Measurements from ENCODE around the gene TOLLIP. TPM values are rescaled to one million over a fixed set of nuclear protein-coding genes. Genes with fewer than 3 reads are reported as not detected.

Gene TOLLIP
- total RNA-seq, 6 experiments from 2014 or later: 41.4 to 53.6 (median 49.0) TPM

DNA sequence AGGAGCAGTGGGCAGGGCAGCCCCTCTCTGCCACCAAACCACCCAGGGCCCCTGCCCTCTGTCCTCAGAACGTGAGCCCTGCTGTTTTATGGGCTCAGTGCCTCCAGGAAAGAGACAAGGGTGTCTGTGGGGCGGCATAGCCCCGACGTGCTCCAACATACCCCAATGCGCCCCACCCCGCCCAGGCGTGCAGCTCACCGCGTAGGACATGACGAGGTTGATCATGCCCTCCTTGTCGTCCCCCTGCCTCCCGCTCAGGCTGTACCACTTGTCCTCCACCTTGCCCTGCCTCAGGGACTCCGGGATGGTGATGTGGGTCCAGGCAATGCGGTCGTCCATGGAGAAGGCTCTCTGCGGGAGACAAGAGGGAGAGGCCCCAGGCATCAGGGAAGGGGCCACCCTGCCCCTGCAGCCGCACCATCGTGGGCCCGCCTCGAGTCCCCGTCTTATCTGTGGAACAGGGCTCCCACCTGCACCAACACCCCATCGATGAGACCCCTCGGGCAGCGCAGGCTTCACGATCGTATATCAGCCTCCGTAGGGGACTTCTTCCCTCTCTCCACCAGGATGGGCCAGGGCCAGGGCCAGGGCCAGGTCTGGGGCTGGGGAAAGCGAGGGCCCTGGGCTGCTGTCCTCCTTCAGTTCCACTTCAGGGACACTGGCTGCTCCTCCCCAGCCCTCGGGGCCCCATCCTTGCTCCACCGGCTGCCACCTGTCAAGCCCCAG is 20.8 kb downstream of the TOLLIP start:
- Mint-ChIP-seq H3K27ac (no peak overlapping the region), H3K36me3 (ENCODE audit: low read depth) (peaks cover 7% of the 10 kb centered on the region; the same call in 1 of the 2 replicates), H3K4me3 (no peak overlapping the region), H3K27me3 (ENCODE audit: insufficient read depth) (peaks cover 2% of the 10 kb centered on the region; the same call in 1 of the 2 replicates), H3K9me3 (no peaks in the 10 kb centered on the region), H3K4me1 (ENCODE audit: low read depth) (no peaks in the 10 kb centered on the region)
- DNase-seq: no peak
- TF ChIP-seq, protein P1, sequence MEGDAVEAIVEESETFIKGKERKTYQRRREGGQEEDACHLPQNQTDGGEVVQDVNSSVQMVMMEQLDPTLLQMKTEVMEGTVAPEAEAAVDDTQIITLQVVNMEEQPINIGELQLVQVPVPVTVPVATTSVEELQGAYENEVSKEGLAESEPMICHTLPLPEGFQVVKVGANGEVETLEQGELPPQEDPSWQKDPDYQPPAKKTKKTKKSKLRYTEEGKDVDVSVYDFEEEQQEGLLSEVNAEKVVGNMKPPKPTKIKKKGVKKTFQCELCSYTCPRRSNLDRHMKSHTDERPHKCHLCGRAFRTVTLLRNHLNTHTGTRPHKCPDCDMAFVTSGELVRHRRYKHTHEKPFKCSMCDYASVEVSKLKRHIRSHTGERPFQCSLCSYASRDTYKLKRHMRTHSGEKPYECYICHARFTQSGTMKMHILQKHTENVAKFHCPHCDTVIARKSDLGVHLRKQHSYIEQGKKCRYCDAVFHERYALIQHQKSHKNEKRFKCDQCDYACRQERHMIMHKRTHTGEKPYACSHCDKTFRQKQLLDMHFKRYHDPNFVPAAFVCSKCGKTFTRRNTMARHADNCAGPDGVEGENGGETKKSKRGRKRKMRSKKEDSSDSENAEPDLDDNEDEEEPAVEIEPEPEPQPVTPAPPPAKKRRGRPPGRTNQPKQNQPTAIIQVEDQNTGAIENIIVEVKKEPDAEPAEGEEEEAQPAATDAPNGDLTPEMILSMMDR (IDR thresholded peaks at IDR 0.05): no peak

DNA sequence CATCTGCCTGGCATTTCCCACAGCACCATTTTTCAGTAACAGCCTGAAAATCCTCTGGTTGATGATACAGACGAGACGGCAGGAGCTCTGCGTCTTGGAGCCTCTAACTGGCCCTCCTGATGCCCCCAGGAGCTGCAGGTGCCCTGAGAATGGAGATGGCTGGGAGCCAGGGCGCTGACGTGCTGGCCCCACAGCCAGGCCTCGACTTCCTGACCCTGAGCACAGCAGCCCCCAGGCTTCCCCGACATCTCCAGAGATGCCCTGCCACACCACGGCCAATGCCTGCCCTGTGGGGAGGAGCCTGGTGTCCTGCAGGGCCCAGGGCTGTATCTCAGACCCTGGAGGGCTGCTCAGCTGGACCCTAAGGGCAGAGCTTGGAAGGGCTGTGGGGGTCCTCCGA is 21.5 kb downstream of the TOLLIP start:
- Mint-ChIP-seq H3K4me1 (ENCODE audit: low read depth) (no peaks in the 10 kb centered on the region), H3K36me3 (ENCODE audit: low read depth) (peaks cover 7% of the 10 kb centered on the region; the same call in 1 of the 2 replicates), H3K9me3 (no peaks in the 10 kb centered on the region)

DNA sequence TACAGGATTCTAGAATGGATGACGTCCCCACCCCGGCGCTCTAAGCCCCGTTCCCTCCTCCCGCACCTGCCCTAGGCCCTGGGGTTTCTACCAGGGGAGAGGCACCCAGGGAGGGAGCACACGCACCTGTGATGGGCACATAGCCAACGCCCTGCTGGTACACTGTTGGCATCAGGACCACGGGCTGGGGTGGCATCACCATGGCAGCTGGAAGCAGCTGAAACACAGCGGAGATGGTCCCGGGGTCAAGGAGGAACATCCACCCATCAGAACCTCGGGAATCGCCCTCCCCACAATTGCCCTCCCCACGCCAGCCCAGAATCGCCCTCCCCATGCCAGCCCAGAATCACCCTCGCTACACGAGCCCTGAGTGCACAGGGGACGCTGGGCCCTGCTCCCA is 23.6 kb downstream of the TOLLIP start:
- TF ChIP-seq, protein P1 (IDR thresholded peaks at IDR 0.05): no peak
- Mint-ChIP-seq H3K4me1 (ENCODE audit: low read depth) (no peaks in the 10 kb centered on the region), H3K27ac (no peak overlapping the region), H3K36me3 (ENCODE audit: low read depth) (peaks cover 7% of the 10 kb centered on the region; the same call in 1 of the 2 replicates), H3K27me3 (ENCODE audit: insufficient read depth) (peaks cover 2% of the 10 kb centered on the region; the same call in 1 of the 2 replicates), H3K4me3 (no peak overlapping the region), H3K9me3 (no peaks in the 10 kb centered on the region)
- DNase-seq: no peak

More for the DNA sequence above, 21.5 kb downstream of the TOLLIP start:
- DNase-seq: no peak
- TF ChIP-seq, protein P1 (IDR thresholded peaks at IDR 0.05): no peak
- Mint-ChIP-seq H3K4me3 (no peak overlapping the region; the same call in 1 of the 2 replicates), H3K27me3 (ENCODE audit: insufficient read depth) (peaks cover 2% of the 10 kb centered on the region; the same call in 1 of the 2 replicates), H3K27ac (no peak overlapping the region)

DNA sequence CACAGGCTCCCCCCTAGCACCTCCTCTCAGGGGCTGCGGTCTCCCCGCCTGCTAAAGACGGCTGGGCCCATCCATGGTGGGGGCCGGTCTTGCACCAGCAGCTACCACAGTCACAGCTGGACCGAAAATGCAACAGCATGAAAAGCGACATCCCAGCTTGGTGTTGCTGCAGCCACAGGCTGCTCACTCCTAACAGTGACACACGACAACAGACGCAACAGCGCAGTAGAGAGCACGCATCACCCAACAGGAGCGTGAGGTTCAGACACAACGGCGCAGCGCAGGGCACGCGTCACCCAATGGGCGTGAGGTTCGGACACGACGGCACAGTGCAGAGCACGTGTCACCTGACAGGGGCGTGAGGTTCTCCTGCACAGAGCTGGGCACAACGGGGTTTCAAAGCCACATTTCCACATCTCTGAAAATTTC is 24.1 kb downstream of the TOLLIP start:
- Mint-ChIP-seq H3K27ac (no peak overlapping the region), H3K27me3 (ENCODE audit: insufficient read depth) (peaks cover 1% of the 10 kb centered on the region; the same call in 1 of the 2 replicates), H3K4me1 (ENCODE audit: low read depth) (no peaks in the 10 kb centered on the region), H3K4me3 (no peak overlapping the region), H3K9me3 (no peaks in the 10 kb centered on the region), H3K36me3 (ENCODE audit: low read depth) (peaks cover 7% of the 10 kb centered on the region; the same call in 1 of the 2 replicates)
- TF ChIP-seq, protein P1 (IDR thresholded peaks at IDR 0.05): no peak
- DNase-seq: no peak

DNA sequence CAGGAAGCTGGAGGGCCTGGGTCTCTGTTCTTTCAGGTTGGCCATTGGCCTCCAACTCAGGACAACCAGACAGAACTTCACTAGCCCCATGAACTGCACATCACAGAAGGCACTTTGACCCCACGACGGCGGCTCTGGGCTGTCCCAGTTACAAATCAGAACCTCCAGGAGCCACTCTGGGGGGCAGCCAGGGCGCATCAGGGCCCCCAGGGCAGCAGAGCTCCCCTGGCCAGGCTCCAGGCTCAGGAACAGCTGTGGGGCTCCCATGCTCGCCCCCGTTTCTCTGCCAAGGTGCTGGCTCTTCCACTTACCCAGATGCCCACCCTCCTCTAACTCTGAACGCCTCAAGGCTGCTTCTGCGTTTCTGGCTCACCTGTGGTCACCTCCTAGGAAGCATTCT is 25.5 kb downstream of the TOLLIP start:
- H3K4me1 Mint-ChIP-seq (ENCODE audit: low read depth): no peaks in the 10 kb centered on the region
- H3K27me3 Mint-ChIP-seq (ENCODE audit: insufficient read depth): peaks cover 1% of the 10 kb centered on the region; the same call in 1 of the 2 replicates
- H3K9me3 Mint-ChIP-seq: no peaks in the 10 kb centered on the region
- TF ChIP-seq, protein P1 (IDR thresholded peaks at IDR 0.05): no peak
- H3K4me3 Mint-ChIP-seq: no peak overlapping the region
- DNase-seq: no peak
- no peak overlapping the region for H3K27ac Mint-ChIP-seq
- peaks cover 7% of the 10 kb centered on the region; the same call in 1 of the 2 replicates for H3K36me3 Mint-ChIP-seq (ENCODE audit: low read depth)
